HuH-7 (cell line): ENCODE data around the gene RNF130.

Experiments
- DNase-seq: peaks from one replicate; pipeline ENCODE4 v3.0.0; 2011; ENCODE audit warnings: low spot score

RNF130 gene

DNA sequence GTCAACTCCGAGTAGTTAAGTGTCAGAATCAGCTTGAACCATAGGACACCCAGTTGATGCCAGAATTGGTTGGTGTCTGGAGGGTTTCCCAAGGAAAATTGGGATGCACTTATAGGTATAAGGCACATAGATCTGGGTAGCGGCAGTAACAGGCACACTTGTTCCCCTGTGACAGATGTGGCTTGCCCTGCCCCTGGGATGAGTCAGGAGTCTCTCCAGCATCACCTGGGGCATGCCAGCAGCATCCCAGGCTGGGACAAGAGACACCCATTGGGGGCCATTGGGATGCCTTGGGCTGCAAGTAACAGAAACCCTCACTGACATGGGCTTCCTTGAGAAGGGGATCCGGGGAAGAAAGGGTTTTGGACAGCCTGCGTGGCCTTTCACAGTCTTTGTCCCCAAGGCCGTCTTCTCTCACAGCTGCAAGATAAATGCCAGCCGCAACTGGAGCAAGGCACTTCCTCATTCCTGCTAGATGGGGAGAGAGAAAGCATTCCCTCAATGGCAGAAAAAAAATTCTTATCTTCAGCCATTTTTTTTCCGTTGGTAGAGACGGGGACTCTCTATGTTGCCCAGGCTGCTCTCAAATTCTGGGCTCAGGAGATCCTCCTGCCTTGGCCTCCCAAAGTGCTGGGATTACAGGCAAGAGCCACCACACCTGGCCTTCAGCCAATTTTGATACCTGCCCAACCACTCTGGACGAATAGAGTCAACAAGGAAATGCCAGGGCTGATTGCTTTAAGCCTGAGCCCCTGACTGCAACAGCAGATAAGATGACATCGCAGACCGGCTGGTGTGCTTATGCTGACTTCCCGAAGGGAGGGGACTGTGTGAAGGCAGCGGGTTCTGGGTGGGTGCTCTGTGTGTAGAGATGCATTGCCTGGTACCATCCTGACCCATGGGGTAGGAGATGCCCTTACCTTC is 13.3 kb upstream of the RNF130 start:
- DNase-seq: no peak

DNA sequence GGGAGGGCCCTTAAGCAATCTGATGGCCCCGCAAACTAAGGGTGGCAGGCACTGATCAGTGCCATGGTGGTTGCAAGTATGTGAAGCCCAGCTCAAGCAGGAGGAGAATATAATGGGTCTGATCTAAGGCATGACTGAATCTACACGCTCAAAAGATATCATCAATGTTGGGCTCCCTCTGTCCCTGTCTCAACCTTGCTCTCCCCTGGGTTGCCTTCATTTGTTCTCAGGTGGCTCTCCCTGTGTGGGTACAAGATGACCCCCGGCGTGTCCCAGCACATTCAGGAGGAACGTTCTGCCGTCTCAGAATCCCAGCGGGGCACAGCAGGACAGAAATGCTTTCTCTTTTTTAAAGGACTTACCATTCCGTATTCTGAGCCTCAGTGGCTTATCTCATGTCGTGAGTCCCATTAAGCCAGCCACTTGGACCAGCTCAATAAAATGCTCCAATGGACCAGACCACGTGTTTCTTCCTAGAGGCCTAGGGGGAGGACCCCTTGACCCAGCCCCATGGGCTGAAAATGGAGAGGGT is 12.0 kb upstream of the RNF130 start:
- no peak for DNase-seq

- DNase-seq: no peak
Observed at GRCh38 chr5:180082633-180083420, 11.3 kb upstream of the RNF130 start.

DNA sequence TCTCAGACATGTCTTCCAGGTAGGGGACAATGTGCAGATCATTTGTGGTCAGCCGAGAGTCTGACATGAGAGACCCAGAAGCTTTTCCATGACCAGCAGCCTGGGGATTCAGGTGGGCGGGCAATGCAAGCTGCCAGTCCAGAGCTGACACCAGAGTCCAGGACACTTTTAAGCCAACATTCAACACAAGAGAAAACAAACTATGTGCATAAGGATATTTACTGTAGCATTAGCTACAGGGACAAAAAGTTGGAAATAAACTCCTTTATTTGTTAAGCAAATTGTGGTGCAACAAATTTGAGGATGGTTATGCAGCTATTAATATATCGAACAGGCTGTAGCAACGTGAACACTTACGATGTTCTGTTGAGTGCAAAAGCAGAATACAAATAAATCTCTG is 9.9 kb upstream of the RNF130 start:
- DNase-seq: no peak

DNA sequence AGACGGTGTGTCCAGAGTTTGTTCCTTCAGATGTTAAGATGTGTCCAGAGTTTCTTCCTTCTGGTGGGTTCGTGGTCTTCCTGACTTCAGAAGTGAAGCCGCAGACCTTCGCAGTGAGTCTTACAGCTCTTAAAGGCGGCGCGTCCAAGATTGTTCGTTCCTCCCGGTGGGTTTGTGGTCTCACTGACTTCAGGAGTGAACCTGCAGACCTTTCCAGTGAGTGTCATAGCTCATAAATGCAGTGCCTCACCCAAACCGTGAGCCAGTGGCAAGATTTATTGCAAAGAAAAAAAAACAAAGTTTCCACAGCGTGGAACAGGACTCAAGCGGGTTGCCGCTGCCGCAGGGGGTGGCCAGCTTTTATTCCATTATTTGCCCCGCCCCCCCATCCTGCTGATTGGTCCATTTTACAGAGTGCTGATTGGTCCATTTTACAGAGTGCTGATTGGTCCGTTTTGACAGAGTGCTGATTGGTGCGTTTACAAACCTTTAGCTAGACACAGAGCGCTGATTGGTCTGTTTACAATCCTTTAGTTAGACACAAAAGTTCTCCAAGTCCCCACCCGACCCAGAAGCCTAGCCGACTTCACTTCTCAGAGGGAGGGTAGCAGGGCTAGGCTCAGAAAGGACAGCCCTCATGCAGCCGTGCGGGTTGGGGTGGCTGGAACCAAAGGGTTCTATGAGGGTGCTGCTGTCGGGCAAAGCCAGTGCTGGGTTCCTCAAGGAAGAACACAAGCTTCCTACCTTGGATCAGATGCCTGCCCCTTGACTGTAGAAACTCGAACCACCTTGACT is 9.1 kb upstream of the RNF130 start:
- no peak for DNase-seq

DNA sequence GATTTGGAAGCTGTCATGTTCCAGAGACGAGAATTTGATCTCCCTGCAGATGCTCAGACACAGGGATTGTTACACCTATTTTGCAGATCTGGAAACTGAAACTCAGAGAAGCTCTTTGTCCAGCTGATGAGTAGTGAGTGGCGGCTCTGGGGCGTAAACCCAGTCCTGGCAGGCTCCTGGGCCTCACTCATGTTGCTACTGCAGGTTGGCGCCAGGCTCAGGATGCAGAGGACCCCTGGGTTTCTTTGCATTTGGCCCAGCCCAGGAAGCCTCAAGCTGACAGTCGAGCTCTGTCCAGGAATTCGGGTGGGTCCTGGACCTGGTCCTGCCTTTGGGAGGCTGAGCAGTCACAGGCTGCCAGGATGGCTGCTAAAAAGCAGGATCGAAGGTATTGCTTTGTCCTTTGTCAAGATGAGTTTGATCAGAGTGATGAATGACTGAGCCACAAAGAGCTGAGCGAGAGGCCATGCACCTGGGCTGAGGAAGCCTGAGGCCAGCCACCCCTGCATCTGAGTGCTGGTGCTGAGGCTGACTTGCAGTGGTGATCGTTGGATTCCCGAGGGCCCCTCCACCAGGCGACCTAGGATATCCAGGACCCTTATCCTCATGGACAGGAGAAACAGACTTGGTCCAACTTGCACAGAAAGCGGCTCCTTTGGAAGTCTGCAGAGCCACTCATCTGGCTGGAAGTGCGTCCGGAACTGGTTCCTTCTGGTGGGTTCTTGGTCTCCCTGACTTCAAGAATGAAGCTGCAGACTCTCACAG is 8.3 kb upstream of the RNF130 start:
- no peak for DNase-seq

DNA sequence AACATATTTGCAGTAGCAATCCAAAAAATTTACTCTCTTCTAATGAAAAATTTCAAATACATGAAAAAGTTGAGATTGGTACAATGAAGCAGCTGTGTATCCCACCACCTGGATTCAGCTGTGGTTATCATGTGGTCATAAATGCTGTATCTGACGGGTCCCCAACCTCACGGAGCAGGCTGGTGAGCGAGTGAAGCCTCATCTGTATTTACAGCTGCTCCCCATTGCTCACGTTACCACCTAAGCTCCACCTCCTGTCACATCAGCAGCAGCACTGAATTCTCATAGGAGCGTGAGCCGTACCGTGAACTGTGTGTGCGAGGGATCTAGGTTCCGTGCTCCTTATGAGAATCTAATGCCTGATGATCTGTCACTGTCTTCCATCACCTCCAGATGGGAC is 6.8 kb upstream of the RNF130 start:
- DNase-seq: no peak

DNA sequence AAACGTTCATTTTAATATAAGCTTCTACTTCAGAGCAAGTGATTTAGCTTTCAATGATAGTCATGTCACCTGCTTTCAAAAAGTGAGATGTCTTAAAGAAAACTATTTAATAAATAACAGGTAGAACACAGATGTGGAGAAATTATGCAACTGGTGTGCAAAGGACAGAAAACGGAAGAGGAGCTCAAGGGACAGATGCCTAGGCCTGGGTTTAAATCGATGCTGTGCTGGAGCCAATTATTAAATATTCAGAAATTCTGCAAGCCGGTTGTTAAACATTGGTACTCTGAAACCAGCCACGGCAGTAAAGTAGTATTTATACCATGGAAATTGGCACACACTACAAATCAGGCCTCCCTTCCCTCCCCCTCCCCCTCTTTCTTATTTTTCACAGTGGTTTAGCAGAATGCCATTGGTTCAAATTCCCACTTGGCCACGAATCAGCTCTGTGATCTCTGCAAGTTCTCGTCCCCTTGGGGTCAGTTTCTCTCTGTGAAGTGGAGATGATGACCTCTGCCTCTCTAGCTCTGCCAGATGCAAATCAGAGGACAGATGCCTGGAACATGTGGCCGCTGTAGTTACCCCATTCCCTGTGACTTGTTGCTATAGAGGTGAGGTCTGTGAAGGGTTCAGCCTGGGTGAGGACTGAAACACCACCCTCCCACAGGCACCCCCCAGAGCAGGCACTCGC is 6.2 kb upstream of the RNF130 start:
- no peak for DNase-seq

GRCh38 chr5:180075703-180076102 is 4.1 kb upstream of the RNF130 start:
- DNase-seq: no peak

- no peak for DNase-seq
Observed at GRCh38 chr5:180074462-180074861, 2.9 kb upstream of the RNF130 start.

- DNase-seq: no peak
Observed at GRCh38 chr5:180072556-180072955, 997 bp upstream of the RNF130 start.

DNA sequence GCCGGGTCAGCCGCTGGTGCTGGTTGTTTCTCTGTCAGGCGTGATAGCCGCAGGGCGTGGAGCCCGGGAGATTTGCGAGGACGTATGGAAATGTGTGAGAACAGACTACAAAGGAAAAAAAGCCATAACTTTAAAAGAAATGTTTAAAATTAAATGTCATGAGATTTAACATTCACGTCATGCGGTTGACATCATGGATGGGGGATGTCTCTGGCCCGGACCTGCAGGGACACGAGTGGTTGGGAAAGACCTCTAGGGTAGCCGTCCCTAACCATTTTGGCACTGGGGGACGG is 643 bp upstream of the RNF130 start:
- DNase-seq: no peak

DNA sequence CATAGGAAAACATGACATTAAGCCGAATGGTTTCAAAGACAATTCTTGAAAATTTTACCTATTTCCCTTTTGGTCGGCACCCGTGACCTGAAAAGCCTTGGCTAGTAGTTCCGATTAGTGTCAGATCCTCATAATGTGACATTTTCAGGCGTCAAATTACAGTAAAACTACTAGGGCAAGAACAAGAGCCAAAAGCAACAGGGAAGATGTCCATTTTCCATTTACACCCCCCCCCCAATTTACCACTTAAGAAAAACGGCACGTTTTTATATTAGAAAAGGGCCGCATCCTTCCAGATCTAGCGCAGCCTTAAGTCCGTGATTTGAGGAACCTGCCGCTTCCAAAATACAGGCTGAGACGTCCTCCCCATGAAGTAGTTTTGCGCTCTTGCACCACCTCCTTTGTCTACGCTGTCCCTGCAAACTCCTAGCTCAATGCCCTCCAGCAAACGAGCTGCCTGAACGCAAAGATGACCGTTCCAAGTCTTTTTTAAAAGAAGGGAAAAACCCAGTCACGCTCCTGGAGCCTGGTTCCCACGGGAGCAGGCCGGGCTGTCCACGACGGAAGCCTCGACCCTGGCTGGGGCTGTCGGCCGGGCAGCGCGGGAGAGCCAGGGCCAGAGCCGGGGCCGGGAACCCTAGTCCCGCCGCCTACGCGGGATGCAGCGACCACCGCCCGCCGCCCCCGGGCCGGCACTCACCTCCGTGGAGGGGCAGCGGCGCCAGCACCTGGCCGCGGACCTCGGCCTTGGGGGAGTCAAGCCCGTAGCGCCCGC is 616 bp downstream of the RNF130 start:
- DNase-seq: peak; percentile 49

GRCh38 chr5:180069589-180070247 is 1.8 kb downstream of the RNF130 start:
- DNase-seq: no peak

- no peak for DNase-seq
Observed at GRCh38 chr5:180068519-180069090, 3.0 kb downstream of the RNF130 start.

DNA sequence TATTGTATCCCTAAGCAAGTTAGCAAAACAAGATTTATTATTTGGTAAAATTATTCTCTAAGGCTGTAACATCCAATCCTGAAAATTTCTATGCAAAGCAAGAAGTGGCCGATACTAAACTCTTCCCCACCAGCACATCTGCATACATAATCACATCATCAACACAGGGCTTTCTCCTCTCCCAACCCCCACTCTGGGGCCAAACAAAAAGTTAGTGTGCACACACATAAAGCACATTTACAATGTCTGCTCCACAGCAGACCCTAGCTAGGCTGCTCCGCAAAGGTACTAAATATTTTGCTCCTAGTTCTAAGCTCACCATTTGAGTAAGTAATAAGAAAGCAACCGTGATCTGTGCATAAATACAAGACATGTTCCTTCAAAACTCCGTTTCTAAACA is 3.6 kb downstream of the RNF130 start:
- no peak for DNase-seq

DNA sequence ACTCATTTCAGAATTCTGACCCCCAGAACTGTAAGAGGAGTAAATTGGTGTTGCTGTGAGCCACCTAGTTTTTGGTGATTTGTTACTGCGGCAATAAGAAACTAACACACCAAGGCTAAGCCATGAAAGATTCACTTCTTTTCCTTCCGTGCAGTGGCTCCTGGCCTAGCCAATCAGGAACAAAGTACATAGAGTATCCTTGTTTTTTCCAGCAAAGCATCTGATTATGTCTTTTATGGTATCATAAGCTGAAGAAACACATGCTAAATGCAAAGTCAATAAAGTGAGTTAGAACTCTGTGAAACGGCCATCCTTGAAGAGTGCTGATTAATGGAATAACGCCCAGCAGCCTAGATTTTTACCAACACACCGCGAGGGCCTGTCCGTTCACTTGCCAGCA is 11.4 kb downstream of the RNF130 start:
- no peak for DNase-seq

GRCh38 chr5:180059326-180059725 is 12.2 kb downstream of the RNF130 start:
- DNase-seq: no peak

- no peak for DNase-seq
Observed at GRCh38 chr5:180056153-180056552, 15.4 kb downstream of the RNF130 start.
